KMS-11 (cell line): ENCODE results near the gene CD86.

ENCODE experiments used
- H2AFZ ChIP-seq: fragments of 200-600 bp; sonication (generic); 2 replicates; pipeline ENCODE4 v1.6.1; 2016; ENCODE audit warnings: antibody characterized with exemption, mixed run types, low read depth
- H3K27ac ChIP-seq: fragments of 200-600 bp; sonication (generic); 2 replicates; pipeline ENCODE4 v1.6.1; 2016; ENCODE audit warnings: mild to moderate bottlenecking, mixed run types
- H3K27me3 ChIP-seq: fragments of 200-600 bp; sonication (generic); 2 replicates; pipeline ENCODE4 v1.6.1; 2017; ENCODE audit warnings: mild to moderate bottlenecking, low read depth, mixed run types, moderate library complexity; ENCODE audit not compliant: insufficient read depth
- H3K36me3 ChIP-seq: fragments of 200-600 bp; sonication (generic); 2 replicates; pipeline ENCODE4 v1.6.1; 2017; ENCODE audit warnings: mild to moderate bottlenecking, mixed run types; ENCODE audit not compliant: insufficient read depth
- H3K4me1 ChIP-seq: fragments of 200-600 bp; sonication (generic); 2 replicates; pipeline ENCODE4 v1.6.1; 2016; ENCODE audit warnings: mild to moderate bottlenecking, low read depth, mixed run types; ENCODE audit not compliant: poor library complexity, severe bottlenecking
- H3K4me2 ChIP-seq: fragments of 200-600 bp; sonication (generic); 2 replicates; pipeline ENCODE4 v1.7.0; 2016; ENCODE audit warnings: mild to moderate bottlenecking, mixed run types
- H3K4me3 ChIP-seq: fragments of 200-600 bp; sonication (generic); IDR thresholded peaks from 2 replicates; pipeline ENCODE4 v1.6.1; 2017; ENCODE audit warnings: low read depth, low read length, mixed read lengths; ENCODE audit not compliant: insufficient read depth
- H3K79me2 ChIP-seq: fragments of 200-600 bp; sonication (generic); 2 replicates; pipeline ENCODE4 v1.6.1; 2016; ENCODE audit warnings: low read depth, mixed run types; ENCODE audit not compliant: insufficient read depth
- H3K9ac ChIP-seq: fragments of 200-600 bp; sonication (generic); 2 replicates; pipeline ENCODE4 v1.6.1; 2016; ENCODE audit warnings: mild to moderate bottlenecking, mixed run types
- H4K20me1 ChIP-seq: fragments of 200-600 bp; sonication (generic); 2 replicates; pipeline ENCODE4 v1.6.1; 2016; ENCODE audit warnings: mild to moderate bottlenecking, mixed run types; ENCODE audit not compliant: insufficient read depth
- TF ChIP-seq, protein P1 (sequence below): fragments of 200-600 bp; sonication (generic); conservative IDR thresholded peaks from 2 replicates; pipeline ENCODE4 v1.6.1; 2017; ENCODE audit warnings: low read depth, mild to moderate bottlenecking, antibody characterized with exemption, low read length, moderate library complexity, mixed read lengths

The CD86 gene

DNA sequence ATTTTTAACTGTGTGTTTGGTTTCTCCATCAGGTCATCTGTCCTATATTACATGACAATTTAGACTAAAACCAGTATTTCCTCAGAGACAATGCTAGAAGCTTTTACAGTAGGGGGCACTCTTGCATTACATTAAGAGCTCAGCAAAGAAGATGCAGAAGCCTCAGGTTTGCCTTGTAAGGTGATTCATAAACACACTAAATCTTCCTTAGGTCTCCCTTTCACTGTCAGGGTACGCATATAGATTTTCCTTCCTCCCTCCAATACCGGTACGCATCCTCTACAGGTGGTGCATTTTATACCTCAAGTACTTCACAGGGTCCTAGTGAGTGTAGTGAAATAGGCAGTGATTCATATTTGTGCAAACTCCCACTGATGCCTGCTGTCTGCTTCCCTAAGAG lies 46.5 kb downstream of the CD86 start:
- H3K9ac ChIP-seq = no peak overlapping the region
- H3K36me3 ChIP-seq = no peaks in the 10 kb centered on the region
- no peaks in the 10 kb centered on the region for H3K27me3 ChIP-seq
- H3K79me2 ChIP-seq = no peaks in the 10 kb centered on the region
- H3K4me3 ChIP-seq = no peak overlapping the region
- peak overlapping the region; percentile 1; the same call in 1 of the 2 replicates for H2AFZ ChIP-seq
- H3K4me2 ChIP-seq = no peak overlapping the region
- TF ChIP-seq, protein P1, sequence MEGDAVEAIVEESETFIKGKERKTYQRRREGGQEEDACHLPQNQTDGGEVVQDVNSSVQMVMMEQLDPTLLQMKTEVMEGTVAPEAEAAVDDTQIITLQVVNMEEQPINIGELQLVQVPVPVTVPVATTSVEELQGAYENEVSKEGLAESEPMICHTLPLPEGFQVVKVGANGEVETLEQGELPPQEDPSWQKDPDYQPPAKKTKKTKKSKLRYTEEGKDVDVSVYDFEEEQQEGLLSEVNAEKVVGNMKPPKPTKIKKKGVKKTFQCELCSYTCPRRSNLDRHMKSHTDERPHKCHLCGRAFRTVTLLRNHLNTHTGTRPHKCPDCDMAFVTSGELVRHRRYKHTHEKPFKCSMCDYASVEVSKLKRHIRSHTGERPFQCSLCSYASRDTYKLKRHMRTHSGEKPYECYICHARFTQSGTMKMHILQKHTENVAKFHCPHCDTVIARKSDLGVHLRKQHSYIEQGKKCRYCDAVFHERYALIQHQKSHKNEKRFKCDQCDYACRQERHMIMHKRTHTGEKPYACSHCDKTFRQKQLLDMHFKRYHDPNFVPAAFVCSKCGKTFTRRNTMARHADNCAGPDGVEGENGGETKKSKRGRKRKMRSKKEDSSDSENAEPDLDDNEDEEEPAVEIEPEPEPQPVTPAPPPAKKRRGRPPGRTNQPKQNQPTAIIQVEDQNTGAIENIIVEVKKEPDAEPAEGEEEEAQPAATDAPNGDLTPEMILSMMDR = peak; percentile 83
- H4K20me1 ChIP-seq = no peaks in the 10 kb centered on the region
- peaks cover 15% of the 10 kb centered on the region for H3K4me1 ChIP-seq
- H3K27ac ChIP-seq = no peak overlapping the region

- H4K20me1 ChIP-seq = no peaks in the 10 kb centered on the region
- no peak overlapping the region for H3K4me3 ChIP-seq
- H3K36me3 ChIP-seq = no peaks in the 10 kb centered on the region
- H3K9ac ChIP-seq = no peak overlapping the region
- TF ChIP-seq, protein P1 = no peak
- no peak overlapping the region for H3K4me2 ChIP-seq
- H3K79me2 ChIP-seq = no peaks in the 10 kb centered on the region
- H3K27me3 ChIP-seq = no peaks in the 10 kb centered on the region
- no peak overlapping the region for H3K27ac ChIP-seq
- peak overlapping the region; percentile 1; the same call in 1 of the 2 replicates for H2AFZ ChIP-seq
- H3K4me1 ChIP-seq = peaks cover 15% of the 10 kb centered on the region
Measured at GRCh38 chr3:122102191-122102935, 47.2 kb downstream of the CD86 start.

GRCh38 chr3:122103821-122104514 lies 48.8 kb downstream of the CD86 start:
- Histone ChIP-seq H2AFZ (no peak overlapping the region), H3K27ac (no peak overlapping the region), H3K9ac (no peak overlapping the region), H3K36me3 (no peaks in the 10 kb centered on the region), H3K4me1 (peaks cover 14% of the 10 kb centered on the region), H4K20me1 (no peaks in the 10 kb centered on the region), H3K79me2 (no peaks in the 10 kb centered on the region), H3K4me2 (no peak overlapping the region), H3K4me3 (no peak overlapping the region), H3K27me3 (no peaks in the 10 kb centered on the region)
- TF ChIP-seq, protein P1 = no peak

GRCh38 chr3:122104515-122105194 lies 49.5 kb downstream of the CD86 start:
- no peak overlapping the region for H3K4me3 ChIP-seq
- H3K9ac ChIP-seq = no peak overlapping the region
- H3K4me2 ChIP-seq = no peak overlapping the region
- H3K27me3 ChIP-seq = no peaks in the 10 kb centered on the region
- TF ChIP-seq, protein P1 = no peak
- no peak overlapping the region for H2AFZ ChIP-seq
- no peaks in the 10 kb centered on the region for H3K36me3 ChIP-seq
- no peaks in the 10 kb centered on the region for H4K20me1 ChIP-seq
- peaks cover 10% of the 10 kb centered on the region for H3K4me1 ChIP-seq
- H3K79me2 ChIP-seq = no peaks in the 10 kb centered on the region
- H3K27ac ChIP-seq = no peak overlapping the region
